Uterus (tissue), 4 donors: Measurements from ENCODE around the gene EXOC4. TPM values are rescaled to one million over a fixed set of nuclear protein-coding genes. Genes with fewer than 3 reads are reported as not detected.

Source experiments
- DNase-seq, 2 donors: peaks; one replicate each; pipeline ENCODE4 v3.0.0-alpha.2; 2019 to 2020
- H3K27ac ChIP-seq, 2 donors: fragments of 200-600 bp; sonication (generic); 1 replicate in 1 of 2; 2 replicates in 1 of 2; pipeline ENCODE4 v1.5.1; 2016 to 2018
- H3K27me3 ChIP-seq, 2 donors: fragments of 200-600 bp; sonication (generic); one replicate each; pipeline ENCODE4 v1.5.1; 2018 to 2019; ENCODE audit warnings: control low read depth in 1 of 2
- H3K36me3 ChIP-seq, 2 donors: fragments of 200-600 bp; sonication (generic); one replicate each; pipeline ENCODE4 v1.5.1; 2019; ENCODE audit warnings: control low read depth in 1 of 2
- H3K4me1 ChIP-seq, 2 donors: fragments of 200-600 bp; sonication (generic); one replicate each; pipeline ENCODE4 v1.5.1; 2018 to 2019; ENCODE audit warnings: control low read depth in 1 of 2
- H3K4me3 ChIP-seq, 2 donors: fragments of 200-600 bp; sonication (generic); 1 replicate in 1 of 2; 2 replicates in 1 of 2; pipeline ENCODE4 v1.5.1; 2018 to 2019; ENCODE audit warnings: mild to moderate bottlenecking in 1 of 2
- H3K9me3 ChIP-seq, 2 donors: fragments of 200-600 bp; sonication (generic); one replicate each; pipeline ENCODE4 v1.5.1; 2019; ENCODE audit warnings: control low read depth in 1 of 2
- POLR2A ChIP-seq, 2 donors: fragments of 450-650 bp; IDR thresholded peaks; one replicate each; pipeline ENCODE4 v1.6.1; 2016; ENCODE audit warnings: antibody characterized with exemption in 2 of 2, mild to moderate bottlenecking in 1 of 2, moderate library complexity in 1 of 2
- intact Hi-C: fragments of 100-400 bp; cut with DNase I; formaldehyde crosslinking; loops from one replicate; pipeline ENCODE4 v1.15.1; 2023; ENCODE audit warnings: low total_unique reads
- total RNA-seq, 4 donors: library from RNA; depleted of rRNA in 3 of 4; stranded (reverse); fragments of >200 nt in 3 of 4; gene quantifications; one replicate each; pipeline versions ENCODE4 v1.1.0 to v1.2.4, GENCODE V29; 2014 to 2023
- TF ChIP-seq, protein P1 (sequence below), 4 experiments: fragments of 200-600 bp in 2 of 4; fragments of 450-650 bp in 2 of 4; sonication (generic) in 2 of 4; IDR thresholded peaks; one replicate each; pipeline ENCODE4 v1.5.1; 2016 to 2019; ENCODE audit warnings: antibody characterized with exemption in 4 of 4, mild to moderate bottlenecking in 2 of 4, moderate library complexity in 1 of 4
- donor health status: DM: yes; HTN: yes; CAD: no.

Gene EXOC4
- total RNA-seq, 4 donors from 2014 or later = 27.2 to 126 (median 65.4) TPM

DNA sequence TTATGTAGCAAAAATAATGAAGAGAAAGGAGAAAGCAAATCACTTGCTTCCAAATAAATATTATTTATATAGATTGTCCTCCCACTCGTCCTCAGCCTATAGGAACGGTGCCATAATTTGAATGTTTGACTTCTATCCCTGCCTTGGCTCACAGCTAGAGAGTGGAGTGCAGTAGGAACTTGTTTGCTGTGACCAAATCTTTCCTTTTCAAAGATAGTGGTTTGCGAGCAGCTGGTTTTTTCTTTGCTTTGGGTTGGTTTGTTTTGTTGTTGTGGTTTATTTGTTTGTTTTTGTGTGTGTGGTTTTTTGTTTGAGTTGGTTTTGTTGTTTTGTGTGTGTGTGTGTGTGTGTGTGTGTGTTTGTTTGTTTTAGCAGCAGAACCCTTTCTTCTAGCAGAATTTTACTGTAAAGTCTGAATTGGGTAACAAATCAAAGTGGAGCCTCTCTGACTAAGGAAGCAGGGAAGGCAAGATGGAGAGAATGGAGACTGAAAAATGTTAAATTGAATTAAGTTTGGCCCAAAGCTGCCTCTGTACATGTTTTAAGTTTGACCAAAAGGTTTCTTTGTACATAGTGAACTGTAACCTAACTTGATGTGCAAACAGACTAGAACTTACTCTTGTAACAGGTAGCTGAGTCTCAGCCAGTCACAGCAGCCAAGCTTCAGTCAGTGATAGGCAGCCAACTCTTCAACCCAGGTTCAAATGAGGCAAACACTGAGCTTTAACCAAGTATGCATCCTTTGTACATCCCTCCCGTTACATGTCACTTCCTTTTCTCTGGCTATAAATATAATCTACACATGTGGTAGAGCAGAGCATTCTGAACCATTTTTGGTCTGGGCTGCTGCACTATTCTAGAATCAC is 724.8 kb downstream of the EXOC4 start:
- Histone ChIP-seq H3K36me3 (no peaks in the 10 kb centered on the region), H3K27me3 (no peaks in the 10 kb centered on the region), H3K4me3 (no peak overlapping the region), H3K9me3 (no peaks in the 10 kb centered on the region), H3K27ac (no peak overlapping the region), H3K4me1 (no peaks in the 10 kb centered on the region)
- intact Hi-C loops = no loop called here
- no peak for DNase-seq
- TF ChIP-seq, protein P1, sequence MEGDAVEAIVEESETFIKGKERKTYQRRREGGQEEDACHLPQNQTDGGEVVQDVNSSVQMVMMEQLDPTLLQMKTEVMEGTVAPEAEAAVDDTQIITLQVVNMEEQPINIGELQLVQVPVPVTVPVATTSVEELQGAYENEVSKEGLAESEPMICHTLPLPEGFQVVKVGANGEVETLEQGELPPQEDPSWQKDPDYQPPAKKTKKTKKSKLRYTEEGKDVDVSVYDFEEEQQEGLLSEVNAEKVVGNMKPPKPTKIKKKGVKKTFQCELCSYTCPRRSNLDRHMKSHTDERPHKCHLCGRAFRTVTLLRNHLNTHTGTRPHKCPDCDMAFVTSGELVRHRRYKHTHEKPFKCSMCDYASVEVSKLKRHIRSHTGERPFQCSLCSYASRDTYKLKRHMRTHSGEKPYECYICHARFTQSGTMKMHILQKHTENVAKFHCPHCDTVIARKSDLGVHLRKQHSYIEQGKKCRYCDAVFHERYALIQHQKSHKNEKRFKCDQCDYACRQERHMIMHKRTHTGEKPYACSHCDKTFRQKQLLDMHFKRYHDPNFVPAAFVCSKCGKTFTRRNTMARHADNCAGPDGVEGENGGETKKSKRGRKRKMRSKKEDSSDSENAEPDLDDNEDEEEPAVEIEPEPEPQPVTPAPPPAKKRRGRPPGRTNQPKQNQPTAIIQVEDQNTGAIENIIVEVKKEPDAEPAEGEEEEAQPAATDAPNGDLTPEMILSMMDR (IDR thresholded peaks at IDR 0.05) = no peak
- no peak for TF ChIP-seq POLR2A (IDR thresholded peaks at IDR 0.05)

DNA sequence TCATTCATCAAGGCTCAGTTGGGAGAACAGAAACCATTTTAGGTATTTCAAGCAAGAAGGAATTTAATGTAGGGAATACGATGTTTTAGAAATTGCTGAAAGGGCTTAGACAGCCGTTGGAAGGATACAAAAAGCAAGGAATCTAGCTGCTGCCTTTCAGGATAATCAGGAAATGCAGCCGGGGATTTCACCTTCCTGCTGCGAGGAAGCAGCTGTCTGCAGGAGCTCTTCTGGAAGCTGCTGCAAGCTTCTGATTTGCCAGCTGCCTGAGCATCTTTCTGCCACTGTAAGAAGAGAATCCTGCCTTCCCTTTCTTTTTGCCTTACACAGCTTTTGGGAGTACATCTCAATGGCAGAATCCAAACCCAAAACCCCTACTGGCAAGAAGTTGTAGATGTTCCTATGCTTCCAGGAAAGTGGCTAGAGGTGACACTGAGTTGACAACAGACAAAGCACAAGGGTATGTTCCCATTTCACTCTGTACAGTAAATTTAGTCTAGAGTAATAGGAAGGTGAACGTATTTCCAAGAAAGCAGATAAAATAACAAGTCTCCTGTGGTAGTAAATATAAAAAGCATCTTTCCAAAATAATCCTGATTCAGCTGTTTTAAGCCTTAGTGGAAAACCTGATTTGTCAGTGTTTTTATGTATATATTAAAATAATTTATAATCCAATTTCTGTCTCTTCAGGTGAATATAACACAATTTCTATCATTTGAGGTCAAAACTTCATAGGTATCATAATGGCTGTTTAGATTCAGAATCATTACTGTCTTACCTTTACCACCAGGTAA is 725.8 kb downstream of the EXOC4 start:
- H3K9me3 ChIP-seq = no peaks in the 10 kb centered on the region
- H3K27me3 ChIP-seq = no peaks in the 10 kb centered on the region
- no peak for DNase-seq
- intact Hi-C loops = no loop called here
- TF ChIP-seq, protein P1 (IDR thresholded peaks at IDR 0.05) = no peak
- no peak for TF ChIP-seq POLR2A (IDR thresholded peaks at IDR 0.05)
- no peak overlapping the region for H3K4me3 ChIP-seq
- no peaks in the 10 kb centered on the region for H3K4me1 ChIP-seq
- no peak overlapping the region for H3K27ac ChIP-seq
- no peaks in the 10 kb centered on the region for H3K36me3 ChIP-seq

DNA sequence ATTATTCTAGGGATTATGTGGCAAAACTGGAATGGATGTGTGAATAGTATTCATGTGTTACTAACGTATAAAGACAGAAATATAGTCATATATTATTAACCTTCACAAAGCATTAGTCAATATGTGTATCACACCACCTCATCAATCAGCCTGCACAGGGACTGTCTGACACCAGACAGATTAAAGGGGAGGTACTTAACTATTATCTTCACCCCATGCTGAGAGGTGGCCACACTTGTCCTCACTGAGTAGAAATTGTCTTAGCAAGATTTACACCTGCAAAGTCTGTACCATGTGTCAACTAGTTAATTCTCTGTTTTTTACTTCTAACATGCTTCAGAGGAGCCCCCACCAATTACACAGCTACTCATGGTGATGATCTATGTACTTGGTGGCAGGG is 727.9 kb downstream of the EXOC4 start:
- DNase-seq = no peak
- no peaks in the 10 kb centered on the region for H3K4me1 ChIP-seq
- no peak for TF ChIP-seq POLR2A (IDR thresholded peaks at IDR 0.05)
- TF ChIP-seq, protein P1 (IDR thresholded peaks at IDR 0.05) = no peak
- no peaks in the 10 kb centered on the region for H3K27me3 ChIP-seq
- no peaks in the 10 kb centered on the region for H3K9me3 ChIP-seq
- intact Hi-C loops = no loop called here
- H3K36me3 ChIP-seq = no peaks in the 10 kb centered on the region
- H3K4me3 ChIP-seq = no peak overlapping the region
- no peak overlapping the region for H3K27ac ChIP-seq

DNA sequence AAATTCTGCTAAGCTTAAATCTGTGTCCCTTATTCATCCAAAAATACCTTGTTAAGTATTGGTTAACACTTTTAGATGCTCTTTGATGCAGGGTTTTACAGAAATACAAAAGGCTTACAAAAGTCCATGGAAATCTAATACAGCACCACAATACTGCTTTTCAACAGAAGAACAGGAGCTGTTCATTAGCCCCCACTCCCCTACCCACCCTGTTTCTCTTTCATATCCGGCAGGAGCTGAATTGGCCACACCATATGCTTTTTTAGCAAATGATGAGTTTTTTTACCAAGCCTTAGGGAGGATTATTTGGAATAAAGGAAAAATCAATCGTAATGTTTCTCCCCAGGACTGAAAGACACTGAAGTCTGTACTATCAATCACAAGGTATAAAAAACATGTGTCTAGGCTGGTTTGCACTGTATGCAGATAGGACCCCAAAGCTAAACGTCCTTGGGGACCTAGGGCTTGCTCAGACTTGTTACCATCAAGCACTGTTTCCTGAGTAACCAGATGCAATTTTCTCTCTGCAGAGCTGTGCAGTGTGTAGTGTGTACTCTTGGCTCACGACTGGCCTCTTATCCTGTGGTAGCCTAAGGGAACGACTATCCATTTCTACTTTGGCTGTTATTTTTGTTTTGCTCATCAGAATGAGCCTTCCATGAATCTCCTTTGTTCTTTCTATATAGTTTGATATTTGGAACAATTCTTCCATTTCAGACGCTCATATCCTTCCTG is 731.0 kb downstream of the EXOC4 start:
- no peak for TF ChIP-seq POLR2A (IDR thresholded peaks at IDR 0.05)
- TF ChIP-seq, protein P1 (IDR thresholded peaks at IDR 0.05) = no peak
- Histone ChIP-seq H3K27me3 (no peaks in the 10 kb centered on the region), H3K9me3 (no peaks in the 10 kb centered on the region), H3K4me1 (no peaks in the 10 kb centered on the region), H3K36me3 (no peaks in the 10 kb centered on the region), H3K4me3 (no peak overlapping the region), H3K27ac (no peak overlapping the region)
- no peak for DNase-seq
- intact Hi-C loops = no loop called here
